Progenitor cell of endocrine pancreas (in vitro differentiated cells): ENCODE results near the gene SETDB1. TPM values are rescaled to one million over a fixed set of nuclear protein-coding genes. Genes with fewer than 3 reads are reported as not detected.

Source experiments
- DNase-seq: peaks from one replicate; pipeline ENCODE4 v3.0.0; 2021; ENCODE audit warnings: low spot score; ENCODE audit not compliant: unreplicated experiment
- H3K27ac Mint-ChIP-seq: 2 replicates; pipeline ENCODE4 v1.8.0; 2021; ENCODE audit warnings: mild to moderate bottlenecking, moderate library complexity, mixed read lengths
- H3K27me3 Mint-ChIP-seq: 2 replicates; pipeline ENCODE4 v1.8.0; 2021; ENCODE audit warnings: mixed read lengths
- H3K36me3 Mint-ChIP-seq: 2 replicates; pipeline ENCODE4 v1.8.0; 2022; ENCODE audit warnings: mixed read lengths; ENCODE audit not compliant: insufficient read depth
- H3K4me1 Mint-ChIP-seq: 2 replicates; pipeline ENCODE4 v1.8.0; 2021; ENCODE audit warnings: low read depth, mixed read lengths
- H3K4me3 Mint-ChIP-seq: 2 replicates; pipeline ENCODE4 v1.8.0; 2021; ENCODE audit warnings: low read depth, mild to moderate bottlenecking, moderate library complexity, mixed read lengths
- H3K9me3 Mint-ChIP-seq: 2 replicates; pipeline ENCODE4 v1.8.0; 2021; ENCODE audit warnings: low read depth, mixed read lengths
- total RNA-seq: library from RNA; stranded (reverse); gene quantifications from 2 replicates; pipeline ENCODE4 v1.2.1, GENCODE V29; 2021
- TF ChIP-seq, protein P1 (sequence below): fragments of 200-600 bp; sonication (generic); IDR thresholded peaks from one replicate; pipeline ENCODE4 v1.5.0; 2021; ENCODE audit warnings: antibody characterized with exemption, mild to moderate bottlenecking; ENCODE audit not compliant: unreplicated experiment

Gene SETDB1
- total RNA-seq, 1 donor from 2014 or later, result 110 TPM

DNA sequence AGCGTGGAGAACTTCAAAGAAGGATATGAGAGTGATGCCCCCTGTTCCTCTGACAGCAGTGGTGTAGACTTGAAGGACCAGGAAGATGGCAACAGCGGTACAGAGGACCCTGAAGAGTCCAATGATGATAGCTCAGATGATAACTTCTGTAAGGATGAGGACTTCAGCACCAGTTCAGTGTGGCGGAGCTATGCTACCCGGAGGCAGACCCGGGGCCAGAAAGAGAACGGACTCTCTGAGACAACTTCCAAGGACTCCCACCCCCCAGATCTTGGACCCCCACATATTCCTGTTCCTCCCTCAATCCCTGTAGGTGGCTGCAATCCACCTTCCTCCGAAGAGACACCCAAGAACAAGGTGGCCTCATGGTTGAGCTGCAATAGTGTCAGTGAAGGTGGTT is 34.5 kb downstream of the SETDB1 start:
- TF ChIP-seq, protein P1, sequence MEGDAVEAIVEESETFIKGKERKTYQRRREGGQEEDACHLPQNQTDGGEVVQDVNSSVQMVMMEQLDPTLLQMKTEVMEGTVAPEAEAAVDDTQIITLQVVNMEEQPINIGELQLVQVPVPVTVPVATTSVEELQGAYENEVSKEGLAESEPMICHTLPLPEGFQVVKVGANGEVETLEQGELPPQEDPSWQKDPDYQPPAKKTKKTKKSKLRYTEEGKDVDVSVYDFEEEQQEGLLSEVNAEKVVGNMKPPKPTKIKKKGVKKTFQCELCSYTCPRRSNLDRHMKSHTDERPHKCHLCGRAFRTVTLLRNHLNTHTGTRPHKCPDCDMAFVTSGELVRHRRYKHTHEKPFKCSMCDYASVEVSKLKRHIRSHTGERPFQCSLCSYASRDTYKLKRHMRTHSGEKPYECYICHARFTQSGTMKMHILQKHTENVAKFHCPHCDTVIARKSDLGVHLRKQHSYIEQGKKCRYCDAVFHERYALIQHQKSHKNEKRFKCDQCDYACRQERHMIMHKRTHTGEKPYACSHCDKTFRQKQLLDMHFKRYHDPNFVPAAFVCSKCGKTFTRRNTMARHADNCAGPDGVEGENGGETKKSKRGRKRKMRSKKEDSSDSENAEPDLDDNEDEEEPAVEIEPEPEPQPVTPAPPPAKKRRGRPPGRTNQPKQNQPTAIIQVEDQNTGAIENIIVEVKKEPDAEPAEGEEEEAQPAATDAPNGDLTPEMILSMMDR, result no peak
- peaks cover 51% of the 10 kb centered on the region for H3K36me3 Mint-ChIP-seq

DNA sequence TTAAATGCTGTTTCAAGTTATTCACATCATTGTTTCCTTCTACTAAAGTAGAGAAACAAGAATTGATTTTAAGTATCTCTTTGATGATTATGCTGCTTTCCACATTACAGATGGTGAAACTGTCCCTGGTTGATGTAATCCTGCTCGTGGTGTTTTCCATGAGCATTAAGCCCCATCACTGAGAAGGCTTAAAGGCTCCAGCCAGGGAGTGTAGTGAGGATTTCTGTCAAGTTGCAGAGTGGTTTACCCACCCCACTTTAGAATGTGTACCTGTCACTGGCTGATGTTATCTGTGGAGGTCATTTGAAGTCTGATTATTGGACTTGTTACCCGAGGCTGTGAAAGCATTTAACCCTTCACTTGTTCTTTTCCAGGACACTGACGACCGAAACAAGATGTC is 35.6 kb downstream of the SETDB1 start:
- H3K36me3 Mint-ChIP-seq, result peaks cover 53% of the 10 kb centered on the region
- no peak overlapping the region for H3K4me3 Mint-ChIP-seq
- H3K27ac Mint-ChIP-seq, result peak overlapping the region; percentile 9
- no peaks in the 10 kb centered on the region for H3K9me3 Mint-ChIP-seq
- TF ChIP-seq, protein P1, result no peak
- no peak for DNase-seq
- H3K4me1 Mint-ChIP-seq, result peaks cover 2% of the 10 kb centered on the region
- H3K27me3 Mint-ChIP-seq, result no peaks in the 10 kb centered on the region

More for the DNA sequence above, 34.5 kb downstream of the SETDB1 start:
- no peak for DNase-seq
- Mint-ChIP-seq H3K27ac (no peak overlapping the region), H3K4me3 (no peak overlapping the region), H3K9me3 (no peaks in the 10 kb centered on the region), H3K4me1 (peaks cover 2% of the 10 kb centered on the region), H3K27me3 (no peaks in the 10 kb centered on the region)

DNA sequence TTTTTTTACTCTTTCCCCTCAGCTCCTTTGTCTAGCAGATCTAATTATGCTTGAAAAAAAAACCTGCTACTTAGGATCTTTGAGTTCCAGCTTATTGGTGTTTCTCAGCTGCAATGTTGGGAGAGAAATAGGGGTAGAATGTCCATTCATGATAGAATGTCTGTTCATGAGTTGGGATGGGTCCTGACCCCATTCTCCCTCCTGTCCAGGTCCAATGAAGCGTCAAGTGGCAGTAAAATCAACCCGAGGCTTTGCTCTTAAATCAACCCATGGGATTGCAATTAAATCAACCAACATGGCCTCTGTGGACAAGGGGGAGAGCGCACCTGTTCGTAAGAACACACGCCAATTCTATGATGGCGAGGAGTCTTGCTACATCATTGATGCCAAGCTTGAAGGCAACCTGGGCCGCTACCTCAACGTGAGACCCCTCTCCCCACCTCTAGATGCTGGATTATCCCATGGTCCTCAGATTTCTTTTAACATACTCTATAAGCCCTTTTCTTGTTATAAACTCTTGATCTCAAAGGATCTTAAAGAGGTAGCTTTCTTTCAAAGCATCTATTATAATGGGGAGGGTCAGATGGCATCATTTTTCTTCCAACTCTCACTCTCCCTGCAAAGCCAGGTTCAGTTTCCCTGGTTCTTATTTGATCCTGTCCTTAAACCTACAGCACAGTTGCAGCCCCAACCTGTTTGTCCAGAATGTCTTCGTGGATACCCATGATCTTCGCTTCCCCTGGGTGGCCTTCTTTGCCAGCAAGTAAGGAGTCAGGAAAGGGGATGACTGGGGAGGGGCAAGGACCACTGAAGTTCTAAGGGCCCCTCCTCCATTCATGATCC is 37.4 kb downstream of the SETDB1 start:
- no peak for DNase-seq
- TF ChIP-seq, protein P1, result no peak
- Mint-ChIP-seq H3K36me3 (peaks cover 61% of the 10 kb centered on the region), H3K4me3 (no peak overlapping the region), H3K27me3 (no peaks in the 10 kb centered on the region), H3K4me1 (peaks cover 2% of the 10 kb centered on the region), H3K9me3 (no peaks in the 10 kb centered on the region), H3K27ac (peak overlapping the region; percentile 71)

DNA sequence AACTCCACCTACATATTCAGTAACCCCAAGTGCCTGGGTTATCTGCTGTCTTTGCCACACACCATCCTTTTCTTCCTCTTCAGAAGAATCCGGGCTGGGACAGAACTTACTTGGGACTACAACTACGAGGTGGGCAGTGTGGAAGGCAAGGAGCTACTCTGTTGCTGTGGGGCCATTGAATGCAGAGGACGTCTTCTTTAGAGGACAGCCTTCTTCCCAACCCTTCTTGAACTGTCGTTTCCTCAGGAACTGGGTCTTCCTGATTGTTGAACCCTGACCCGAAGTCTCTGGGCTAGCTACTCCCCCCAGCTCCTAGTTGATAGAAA is 38.0 kb downstream of the SETDB1 start:
- Mint-ChIP-seq H3K27ac (peak overlapping the region; percentile 71), H3K36me3 (peaks cover 62% of the 10 kb centered on the region), H3K4me3 (no peak overlapping the region), H3K27me3 (no peaks in the 10 kb centered on the region), H3K9me3 (no peaks in the 10 kb centered on the region), H3K4me1 (peaks cover 7% of the 10 kb centered on the region)
- DNase-seq, result no peak
- TF ChIP-seq, protein P1, result no peak

DNA sequence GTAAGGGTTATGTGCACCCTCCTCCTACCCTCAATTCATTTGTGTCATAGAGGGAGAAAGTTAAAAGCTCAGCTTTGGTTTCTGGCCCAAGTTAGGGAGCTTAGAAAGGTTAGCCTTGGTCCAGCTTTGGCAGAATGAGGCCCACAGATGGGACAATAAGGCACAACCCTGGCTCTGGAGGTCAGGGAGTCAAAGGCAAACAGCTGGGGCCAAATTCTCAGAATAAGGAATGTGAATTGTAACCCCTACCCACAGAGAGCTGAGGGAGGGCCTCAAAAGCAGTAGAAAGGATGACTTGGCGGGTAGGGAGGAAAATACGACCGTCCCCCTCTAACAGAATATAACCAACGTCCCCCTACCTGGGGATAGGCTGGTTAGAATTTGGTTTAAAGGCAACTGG is 39.4 kb downstream of the SETDB1 start:
- peak overlapping the region; percentile 67 for H3K27ac Mint-ChIP-seq
- TF ChIP-seq, protein P1, result no peak
- H3K4me3 Mint-ChIP-seq, result no peak overlapping the region

More for the DNA sequence above, 39.4 kb downstream of the SETDB1 start:
- H3K9me3 Mint-ChIP-seq, result no peaks in the 10 kb centered on the region
- peaks cover 12% of the 10 kb centered on the region for H3K4me1 Mint-ChIP-seq
- no peaks in the 10 kb centered on the region for H3K27me3 Mint-ChIP-seq
- no peak for DNase-seq
- H3K36me3 Mint-ChIP-seq, result peaks cover 55% of the 10 kb centered on the region
